Activated effector memory CD4-positive, alpha-beta T cell treated with Interleukin-2 at 50 U/mL for 16 hours (primary cell): Measurements from ENCODE around the gene JPH2.

Experiments used
- DNase-seq: peaks from one replicate; pipeline ENCODE4 v3.0.0-alpha.2; 2020

The JPH2 gene

DNA sequence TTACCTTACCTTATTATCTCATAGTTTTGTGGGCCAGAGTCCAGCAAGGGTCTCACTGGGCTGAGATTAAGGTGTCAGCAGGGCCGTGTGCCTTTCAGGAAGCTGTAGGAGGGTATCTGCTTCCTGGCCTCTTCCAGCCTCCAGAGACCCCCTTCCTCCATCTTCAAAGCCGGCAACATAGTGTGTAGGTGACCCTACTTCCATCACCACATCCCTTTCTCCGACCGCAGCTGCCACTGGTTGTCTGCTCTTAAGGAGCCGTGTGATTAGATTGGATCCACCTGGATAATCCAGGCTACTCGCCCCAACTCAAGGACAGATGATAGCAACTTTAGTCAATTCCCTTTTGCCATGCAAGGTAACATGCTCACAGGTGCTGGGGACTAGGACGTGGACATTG, 91.2 kb downstream of the JPH2 start:
- no peak for DNase-seq

DNA sequence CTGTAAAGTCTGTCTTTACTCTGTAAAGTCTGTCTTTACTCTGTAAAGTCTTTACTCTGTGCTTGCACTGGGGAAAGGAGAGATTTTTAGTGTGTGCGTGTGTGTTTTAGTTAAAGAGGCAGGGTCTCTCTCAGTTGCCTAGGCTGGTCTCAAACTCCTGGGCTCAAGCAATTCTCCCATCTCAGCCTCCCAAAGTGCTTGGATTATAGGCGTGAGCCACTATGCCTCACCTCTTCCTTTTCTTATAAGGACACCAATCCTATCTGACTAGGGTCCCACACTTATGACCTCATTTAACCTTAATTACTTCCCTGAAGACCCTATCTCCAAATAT, 93.8 kb downstream of the JPH2 start:
- DNase-seq = no peak

DNA sequence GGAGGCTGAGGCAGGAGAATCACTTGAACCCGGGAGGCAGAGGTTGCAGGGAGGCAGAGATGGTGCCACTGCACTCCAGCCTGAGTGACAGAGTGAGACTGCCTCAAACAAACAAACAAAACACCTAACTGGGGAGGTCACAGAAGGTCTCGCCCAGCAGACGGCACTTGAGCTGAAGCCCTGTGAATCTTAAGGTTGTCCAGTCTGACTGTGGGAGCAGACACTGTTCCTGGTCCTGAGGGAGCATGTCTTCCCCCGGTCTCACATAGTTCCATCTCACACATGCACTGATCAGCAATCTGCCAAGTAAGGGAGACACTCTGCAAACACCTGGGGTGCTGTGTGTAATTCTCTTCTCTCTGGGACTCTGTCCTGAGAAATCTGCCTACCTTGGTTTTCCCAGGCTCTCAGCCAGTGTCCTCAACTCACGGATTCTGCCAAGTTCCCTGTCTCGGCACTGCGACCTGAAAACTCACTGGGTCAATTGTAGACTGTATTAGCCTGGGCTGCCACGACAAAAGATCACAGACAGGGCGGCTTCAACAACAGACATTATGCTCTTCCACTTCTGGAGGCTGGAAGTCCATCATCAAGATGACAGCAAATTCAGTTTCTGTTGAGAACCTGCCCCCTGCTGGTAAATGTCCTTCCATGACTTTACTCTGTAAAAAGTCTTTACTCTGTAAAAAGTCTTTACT, 94.3 kb downstream of the JPH2 start:
- DNase-seq = no peak

DNA sequence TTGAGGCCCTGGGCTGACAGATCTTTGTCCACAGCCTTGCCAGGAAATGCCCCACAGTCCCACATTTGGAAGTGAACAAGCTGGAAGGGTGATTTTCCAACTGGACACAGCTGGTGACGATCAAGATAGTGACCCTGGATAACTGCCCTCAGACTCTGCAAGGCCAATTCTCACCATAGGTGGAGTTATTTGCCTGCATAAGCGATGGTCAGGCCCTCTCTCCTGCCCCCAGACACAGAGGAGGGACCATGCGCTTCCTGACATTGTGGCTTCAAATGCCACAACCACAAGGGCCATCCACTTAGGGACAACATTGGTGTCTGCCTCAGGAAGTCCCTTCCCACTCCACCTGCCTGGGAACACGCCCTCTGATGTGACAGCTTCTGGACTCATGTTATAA, 96.0 kb downstream of the JPH2 start:
- no peak for DNase-seq

GRCh38 chr20:44089987-44090674, 96.9 kb downstream of the JPH2 start:
- DNase-seq = no peak

DNA sequence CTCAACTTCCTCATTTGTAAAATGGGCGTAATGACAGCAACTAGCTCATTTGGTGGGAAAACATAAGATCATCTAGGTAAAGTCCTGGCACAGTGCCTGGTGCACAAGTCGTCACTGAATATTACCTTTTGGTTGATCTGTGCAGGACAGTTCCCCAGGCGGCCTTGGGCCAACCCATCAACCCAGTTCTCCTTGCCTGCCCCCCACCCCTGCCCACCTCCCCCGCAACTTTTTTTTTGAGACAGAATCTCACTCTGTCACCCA, 99.2 kb downstream of the JPH2 start:
- no peak for DNase-seq

DNA sequence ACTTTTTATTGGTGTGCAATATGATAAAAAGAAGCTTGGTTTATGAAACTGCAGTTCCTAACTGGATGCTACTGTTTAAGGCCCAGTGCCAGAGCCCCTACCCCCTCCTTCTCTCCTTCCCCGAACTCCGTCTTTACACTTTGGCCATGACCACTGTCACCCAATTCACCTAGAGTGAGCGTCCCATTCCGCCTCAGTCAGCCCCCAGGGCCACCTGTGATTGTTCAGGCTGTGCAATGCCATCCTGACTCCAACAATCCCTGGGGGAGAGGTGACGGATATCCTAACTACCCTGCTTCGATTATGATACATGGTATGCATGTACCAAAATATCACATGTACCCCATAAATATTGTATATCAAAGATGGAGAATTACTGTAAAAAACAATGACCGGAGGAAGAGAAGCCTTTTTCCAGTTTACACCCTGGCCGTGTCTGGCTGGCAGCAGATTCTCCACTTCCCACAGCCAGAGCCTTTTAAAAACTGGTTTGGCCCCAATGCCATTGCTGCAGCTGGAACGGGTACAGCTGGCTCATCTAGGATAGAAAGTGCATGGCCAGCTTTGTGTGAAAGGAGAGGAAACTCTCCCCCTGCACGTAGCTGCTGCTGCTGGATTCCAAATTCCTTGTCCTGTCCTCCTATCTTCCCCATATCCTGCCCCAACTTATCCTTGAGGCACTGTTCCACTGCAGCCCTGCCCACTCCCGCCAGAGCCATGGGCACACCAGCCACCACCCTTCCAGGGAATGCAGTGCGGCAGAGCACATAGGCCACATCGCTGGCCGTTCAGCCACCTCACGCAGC, 99.7 kb downstream of the JPH2 start:
- DNase-seq = no peak

DNA sequence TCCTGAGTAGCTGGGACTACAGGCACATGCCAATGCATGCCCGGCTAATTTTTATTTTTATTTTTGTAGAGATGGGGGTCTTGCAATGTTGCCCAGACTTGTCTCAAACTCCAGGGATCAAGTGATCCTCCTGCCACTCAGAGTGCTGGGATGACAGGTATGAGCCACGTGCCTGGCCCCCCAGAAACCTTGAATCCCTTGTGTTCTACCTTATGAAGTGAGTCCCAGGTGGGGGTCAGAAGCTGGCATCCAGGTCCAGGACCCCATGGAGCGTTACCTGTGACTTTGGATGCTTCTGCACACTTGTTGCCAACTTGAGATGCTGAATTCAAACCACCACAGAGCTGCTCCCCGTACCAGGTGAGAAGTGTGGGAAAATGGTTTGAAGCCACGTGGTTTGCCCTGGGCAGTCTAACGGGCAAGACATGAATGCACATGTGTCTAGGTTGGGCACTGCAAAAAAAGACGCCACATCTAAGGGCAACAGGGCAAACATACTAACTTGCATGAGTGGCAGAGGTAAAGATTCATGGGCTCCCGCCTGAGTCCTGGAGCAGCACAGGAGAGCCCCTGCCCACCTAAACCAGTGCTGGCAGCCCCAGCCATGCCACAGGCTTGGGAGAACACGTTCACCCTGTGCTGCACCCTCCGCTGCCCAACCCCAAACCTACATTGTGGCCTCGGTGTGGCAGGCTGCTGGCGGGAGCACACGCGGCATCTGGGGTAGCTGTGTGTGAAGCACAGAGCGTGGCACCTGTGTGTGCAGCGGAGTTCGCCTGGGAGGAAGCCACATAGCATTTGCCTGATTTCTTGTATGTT, 101.2 kb downstream of the JPH2 start:
- DNase-seq = no peak

- DNase-seq = no peak
Measured at GRCh38 chr20:44084891-44085290, 102.1 kb downstream of the JPH2 start.

DNA sequence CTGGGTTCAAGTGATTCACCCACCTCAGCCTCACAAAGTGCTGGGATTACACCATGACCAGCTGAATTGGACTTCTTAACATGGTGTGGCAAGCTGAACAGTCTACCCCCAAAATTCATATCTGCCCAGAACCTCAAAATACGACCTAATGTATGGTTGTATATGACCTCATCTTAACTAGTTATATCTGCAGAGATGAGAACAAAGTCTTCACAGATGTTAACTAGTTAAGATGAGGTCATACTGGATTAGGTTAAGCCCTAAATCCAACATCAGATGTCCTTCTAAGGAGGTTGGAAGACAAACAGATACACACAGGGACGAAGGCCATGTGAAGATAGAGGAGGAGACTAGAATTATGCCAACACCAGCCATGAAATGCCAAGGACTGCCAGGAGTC, 102.5 kb downstream of the JPH2 start:
- no peak for DNase-seq

- DNase-seq = no peak
Measured at GRCh38 chr20:44083220-44083933, 103.6 kb downstream of the JPH2 start.

- no peak for DNase-seq
Measured at GRCh38 chr20:44081888-44082287, 105.1 kb downstream of the JPH2 start.

DNA sequence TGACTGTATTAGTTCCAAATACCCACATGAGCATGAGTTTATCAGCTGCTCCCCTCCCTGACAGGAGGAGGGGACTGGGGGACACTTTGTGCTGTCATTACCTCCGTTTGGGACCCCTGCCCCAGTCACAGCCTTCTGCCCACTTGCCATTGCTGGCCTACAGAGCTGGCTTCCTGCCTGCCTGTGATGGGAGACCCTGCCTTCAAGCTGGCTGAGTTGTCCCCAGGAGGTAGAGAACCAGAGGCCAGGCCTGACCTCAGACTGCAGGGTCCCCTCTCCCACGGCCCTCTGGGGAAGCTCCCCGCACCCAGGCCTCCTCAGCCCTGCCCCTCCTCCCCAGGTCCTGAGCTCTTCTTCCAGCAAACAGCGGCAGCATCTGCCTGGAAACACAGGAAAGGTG, 105.5 kb downstream of the JPH2 start:
- no peak for DNase-seq

GRCh38 chr20:44080646-44081267, 106.2 kb downstream of the JPH2 start:
- peak; percentile 58 for DNase-seq

GRCh38 chr20:44080064-44080463, 106.9 kb downstream of the JPH2 start:
- DNase-seq = no peak

GRCh38 chr20:44079291-44079690, 107.7 kb downstream of the JPH2 start:
- no peak for DNase-seq

DNA sequence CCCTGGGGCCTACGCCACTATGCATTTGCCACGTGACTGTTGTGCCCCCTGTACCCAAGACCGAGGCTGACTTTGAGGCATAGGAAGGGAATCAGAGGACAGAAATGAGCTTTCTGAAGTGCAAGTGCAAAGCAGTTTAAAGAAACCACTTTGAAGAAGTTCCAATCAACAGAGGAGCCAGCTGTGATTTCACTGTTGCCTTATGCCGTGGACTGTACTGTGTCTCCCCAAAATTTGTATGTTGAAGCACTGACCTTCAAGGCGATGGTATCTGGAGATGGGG, 111.1 kb downstream of the JPH2 start:
- no peak for DNase-seq

GRCh38 chr20:44075191-44075949, 111.6 kb downstream of the JPH2 start:
- DNase-seq = no peak

- no peak for DNase-seq
Measured at GRCh38 chr20:44074252-44075151, 112.5 kb downstream of the JPH2 start.

DNA sequence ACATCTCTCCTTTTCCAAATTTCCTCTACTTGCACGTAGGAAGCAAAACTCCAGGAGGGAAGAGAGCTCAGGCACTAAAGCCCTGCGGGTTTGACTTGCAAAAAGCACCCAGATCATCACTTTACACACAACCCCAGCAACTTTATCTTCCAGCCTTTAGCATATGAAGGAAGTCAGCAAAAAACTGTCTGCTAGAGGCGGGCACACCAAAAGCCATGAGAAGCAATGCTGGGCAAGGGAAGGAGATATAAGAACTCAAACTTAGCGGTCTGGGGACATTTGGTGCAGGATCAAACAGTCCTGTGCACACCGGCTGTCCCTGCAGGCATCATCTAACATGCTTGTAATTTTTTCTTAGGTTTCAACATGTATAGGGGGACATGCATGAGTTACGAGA, 113.3 kb downstream of the JPH2 start:
- no peak for DNase-seq
